Measurements from ENCODE around the gene MRPL39. TPM values are rescaled to one million over a fixed set of nuclear protein-coding genes. Genes with fewer than 3 reads are reported as not detected.

MRPL39 gene
- total and polyA plus RNA-seq, 2 donors (not counting 1 experiment from before 2014, with no cell fraction given): 10.1 to 19.7 TPM

DNA sequence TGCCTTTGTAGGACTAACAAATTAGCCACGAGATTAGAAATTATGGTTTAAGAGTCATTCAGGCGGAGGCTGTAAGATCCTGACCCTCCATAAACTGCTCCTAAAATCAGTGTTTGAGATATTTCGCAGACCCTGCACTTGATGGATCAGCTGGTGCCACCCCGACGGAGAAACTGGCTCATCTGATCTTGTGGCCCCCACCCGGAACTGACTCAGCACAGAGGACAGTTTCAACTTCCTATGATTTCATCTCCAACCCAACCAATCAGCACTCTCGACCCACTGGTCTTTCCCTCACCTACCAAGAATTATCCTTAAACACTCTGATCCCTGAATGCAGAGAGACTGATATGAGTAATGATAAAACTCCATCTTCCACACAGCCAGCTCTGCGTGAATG is 28.0 kb upstream of the MRPL39 start:
- H3K4me3 ChIP-seq (ENCODE audit: control extremely low read depth in 1 of 5, extremely low read depth in 1 of 5, insufficient read depth in 1 of 5, low read depth in 2 of 5, low read length in 4 of 5): no peak overlapping the region
- Mint-ChIP-seq H3K9me3 (ENCODE audit: insufficient read depth) (no peaks in the 10 kb centered on the region), H3K27ac (no peak overlapping the region), H3K4me3 (no peak overlapping the region), H3K27me3 (peaks cover 9% of the 10 kb centered on the region), H3K4me1 (peaks cover 13% of the 10 kb centered on the region)
- ATAC-seq (ENCODE audit: low read depth) (no peak), DNase-seq (no peak)
- H3K27me3 ChIP-seq (replicated peaks in 1 of 4; ENCODE audit: control extremely low read depth in 1 of 4, control insufficient read depth in 3 of 4, insufficient read depth in 4 of 4, low read length in 3 of 4): no peaks in the 10 kb centered on the region
- no peaks in the 10 kb centered on the region for H3K36me3 ChIP-seq (replicated peaks in 1 of 2; ENCODE audit: control extremely low read depth in 1 of 2, control insufficient read depth in 1 of 2, extremely low read depth in 1 of 2, insufficient read depth in 2 of 2, low read length in 1 of 2)
- no peak overlapping the region for H3K9ac ChIP-seq (ENCODE audit: low read length)
- no peaks in the 10 kb centered on the region for H3K79me2 ChIP-seq (ENCODE audit: control insufficient read depth, insufficient read depth, low read length)
- H4K20me1 ChIP-seq (ENCODE audit: control insufficient read depth, insufficient read depth, low read length, poor library complexity, severe bottlenecking): no peaks in the 10 kb centered on the region
- no peak overlapping the region for H2AFZ ChIP-seq (ENCODE audit: insufficient read depth, low read depth, low read length, poor library complexity, severe bottlenecking)
- no peaks in the 10 kb centered on the region for H3K9me3 ChIP-seq (ENCODE audit: control extremely low read depth in 1 of 3, control insufficient read depth in 2 of 3, insufficient read depth in 1 of 3, low read length in 2 of 3)
- CTCF ChIA-PET: interaction anchor here (1.5 kb wide), 1 partner anchor 27 kb away, joined by 10 read pairs; no protein-coding TSS in a partner anchor
- H3K4me2 ChIP-seq (replicated peaks; ENCODE audit: low read depth, low read length, poor library complexity, severe bottlenecking): no peak overlapping the region
- POLR2A ChIA-PET: no interaction called here
- no peak for TF ChIP-seq EZH2 (IDR thresholded peaks at IDR 0.05; ENCODE audit: borderline replicate concordance, insufficient read depth, low read depth, low read length, poor library complexity, severe bottlenecking)
- TF ChIP-seq, protein P1, sequence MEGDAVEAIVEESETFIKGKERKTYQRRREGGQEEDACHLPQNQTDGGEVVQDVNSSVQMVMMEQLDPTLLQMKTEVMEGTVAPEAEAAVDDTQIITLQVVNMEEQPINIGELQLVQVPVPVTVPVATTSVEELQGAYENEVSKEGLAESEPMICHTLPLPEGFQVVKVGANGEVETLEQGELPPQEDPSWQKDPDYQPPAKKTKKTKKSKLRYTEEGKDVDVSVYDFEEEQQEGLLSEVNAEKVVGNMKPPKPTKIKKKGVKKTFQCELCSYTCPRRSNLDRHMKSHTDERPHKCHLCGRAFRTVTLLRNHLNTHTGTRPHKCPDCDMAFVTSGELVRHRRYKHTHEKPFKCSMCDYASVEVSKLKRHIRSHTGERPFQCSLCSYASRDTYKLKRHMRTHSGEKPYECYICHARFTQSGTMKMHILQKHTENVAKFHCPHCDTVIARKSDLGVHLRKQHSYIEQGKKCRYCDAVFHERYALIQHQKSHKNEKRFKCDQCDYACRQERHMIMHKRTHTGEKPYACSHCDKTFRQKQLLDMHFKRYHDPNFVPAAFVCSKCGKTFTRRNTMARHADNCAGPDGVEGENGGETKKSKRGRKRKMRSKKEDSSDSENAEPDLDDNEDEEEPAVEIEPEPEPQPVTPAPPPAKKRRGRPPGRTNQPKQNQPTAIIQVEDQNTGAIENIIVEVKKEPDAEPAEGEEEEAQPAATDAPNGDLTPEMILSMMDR (IDR thresholded peaks at IDR 0.05): no peak
- WGBS (ENCODE audit: insufficient coverage): 91% methylated on average over 5 of the region's 8 CpGs
- peaks cover 10 to 11% of the 10 kb centered on the region in 2 donors for H3K4me1 ChIP-seq (ENCODE audit: control insufficient read depth in 2 of 2, insufficient read depth in 2 of 2, low read length in 2 of 2)
- no peak overlapping the region for H3K27ac ChIP-seq (ENCODE audit: low read length in 2 of 2)
- intact Hi-C loops (cut with micrococcal nuclease): no loop called here

DNA sequence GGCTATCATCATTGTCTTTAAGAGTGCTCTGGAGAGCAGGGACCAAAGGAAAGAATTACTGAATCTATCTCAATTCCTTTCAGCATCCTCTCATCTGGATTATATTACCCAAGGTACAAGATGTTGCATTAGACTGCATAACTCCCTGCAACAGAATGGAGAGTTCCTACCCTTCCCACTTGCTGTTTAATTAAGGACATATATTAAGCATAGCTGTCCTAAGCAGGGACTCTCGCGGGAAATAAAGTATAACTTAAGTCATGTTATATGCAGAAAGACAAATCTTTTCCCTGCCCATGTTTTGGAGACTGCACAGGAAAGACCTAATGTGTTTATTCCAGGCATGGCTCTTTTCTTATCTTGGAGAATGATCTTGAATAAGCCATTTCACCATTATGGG is 25.0 kb upstream of the MRPL39 start:
- no peaks in the 10 kb centered on the region for H3K9me3 Mint-ChIP-seq (ENCODE audit: insufficient read depth)
- no peak overlapping the region for H3K4me3 Mint-ChIP-seq
- no CpG with 5 or more reads among the region's 2 CpGs for WGBS (ENCODE audit: insufficient coverage)
- Histone ChIP-seq H3K4me2 (replicated peaks; ENCODE audit: low read depth, low read length, poor library complexity, severe bottlenecking) (no peak overlapping the region), H3K36me3 (replicated peaks in 1 of 2; ENCODE audit: control extremely low read depth in 1 of 2, control insufficient read depth in 1 of 2, extremely low read depth in 1 of 2, insufficient read depth in 2 of 2, low read length in 1 of 2) (no peaks in the 10 kb centered on the region), H3K9me3 (ENCODE audit: control extremely low read depth in 1 of 3, control insufficient read depth in 2 of 3, insufficient read depth in 1 of 3, low read length in 2 of 3) (no peaks in the 10 kb centered on the region), H3K4me3 (ENCODE audit: control extremely low read depth in 1 of 5, extremely low read depth in 1 of 5, insufficient read depth in 1 of 5, low read depth in 2 of 5, low read length in 4 of 5) (no peak overlapping the region), H4K20me1 (ENCODE audit: control insufficient read depth, insufficient read depth, low read length, poor library complexity, severe bottlenecking) (no peaks in the 10 kb centered on the region), H3K9ac (ENCODE audit: low read length) (no peak overlapping the region), H3K4me1 (ENCODE audit: control insufficient read depth in 2 of 2, insufficient read depth in 2 of 2, low read length in 2 of 2) (no peaks in the 10 kb centered on the region), H3K27me3 (replicated peaks in 1 of 4; ENCODE audit: control extremely low read depth in 1 of 4, control insufficient read depth in 3 of 4, insufficient read depth in 4 of 4, low read length in 3 of 4) (no peaks in the 10 kb centered on the region), H2AFZ (ENCODE audit: insufficient read depth, low read depth, low read length, poor library complexity, severe bottlenecking) (no peak overlapping the region), H3K79me2 (ENCODE audit: control insufficient read depth, insufficient read depth, low read length) (no peaks in the 10 kb centered on the region), H3K27ac (ENCODE audit: low read length in 2 of 2) (no peak overlapping the region)
- H3K4me1 Mint-ChIP-seq: no peaks in the 10 kb centered on the region
- peaks cover 9% of the 10 kb centered on the region for H3K27me3 Mint-ChIP-seq
- DNase-seq: no peak
- ATAC-seq (ENCODE audit: low read depth): no peak
- POLR2A ChIA-PET: no interaction called here
- no peak overlapping the region for H3K27ac Mint-ChIP-seq
- intact Hi-C loops (cut with micrococcal nuclease): no loop called here
- CTCF ChIA-PET: no interaction called here
- TF ChIP-seq, protein P1 (IDR thresholded peaks at IDR 0.05): no peak
- no peak for TF ChIP-seq EZH2 (IDR thresholded peaks at IDR 0.05; ENCODE audit: borderline replicate concordance, insufficient read depth, low read depth, low read length, poor library complexity, severe bottlenecking)

Data from B cell (primary cell).